ENCODE results near the gene SEPTIN8. TPM values are rescaled to one million over a fixed set of nuclear protein-coding genes. Genes with fewer than 3 reads are reported as not detected.

The SEPTIN8 gene
- total RNA-seq, 4 donors from 2014 or later = 27.6 to 42.1 (median 29.7) TPM

- ATAC-seq (ENCODE audit: low FRiP score) = no peak
- no peak for DNase-seq (ENCODE audit: low spot score)
- TF ChIP-seq CTCF (IDR thresholded peaks at IDR 0.05) = no peak
Measured at GRCh38 chr5:132780577-132780976, 3.5 kb upstream of the SEPTIN8 start.

- DNase-seq (ENCODE audit: low spot score) (no peak), ATAC-seq (ENCODE audit: low FRiP score) (no peak)
- TF ChIP-seq CTCF (IDR thresholded peaks at IDR 0.05) = no peak
Measured at GRCh38 chr5:132779961-132780360, 2.9 kb upstream of the SEPTIN8 start.

- ATAC-seq (ENCODE audit: low FRiP score) (no peak), DNase-seq (ENCODE audit: low spot score) (no peak)
- TF ChIP-seq CTCF (IDR thresholded peaks at IDR 0.05) = no peak
Measured at GRCh38 chr5:132778856-132779255, 1.8 kb upstream of the SEPTIN8 start.

- no peak for ATAC-seq (ENCODE audit: low FRiP score)
- DNase-seq (ENCODE audit: low spot score) = no peak
- no peak for TF ChIP-seq CTCF (IDR thresholded peaks at IDR 0.05)
Measured at GRCh38 chr5:132778129-132778528, 1.1 kb upstream of the SEPTIN8 start.

- DNase-seq (ENCODE audit: low spot score) = no peak
- no peak for TF ChIP-seq CTCF (IDR thresholded peaks at IDR 0.05)
- no peak for ATAC-seq (ENCODE audit: low FRiP score)
Measured at GRCh38 chr5:132776938-132777208, 166 bp downstream of the SEPTIN8 start.

- no peak for TF ChIP-seq CTCF (IDR thresholded peaks at IDR 0.05)
- ATAC-seq (ENCODE audit: low FRiP score) = no peak
Measured at GRCh38 chr5:132776131-132776937, 705 bp downstream of the SEPTIN8 start.

GRCh38 chr5:132775476-132775961 lies 1.5 kb downstream of the SEPTIN8 start:
- no peak for TF ChIP-seq CTCF (IDR thresholded peaks at IDR 0.05)
- ATAC-seq (ENCODE audit: low FRiP score) (peak; percentile 49), DNase-seq (ENCODE audit: low spot score) (no peak)

More at GRCh38 chr5:132776131-132776937, 705 bp downstream of the SEPTIN8 start:
- no peak for DNase-seq (ENCODE audit: low spot score)

All from omental fat pad (tissue), 4 donors.